ENCODE data around the gene SLC29A1. TPM values are rescaled to one million over a fixed set of nuclear protein-coding genes. Genes with fewer than 3 reads are reported as not detected.

Gene SLC29A1
- total and polyA plus RNA-seq, 9 of the 15 experiments (the other 6 are each of a cell fraction or from before 2014, with no cell fraction given): 18.9 to 170 (median 57.7) TPM

DNA sequence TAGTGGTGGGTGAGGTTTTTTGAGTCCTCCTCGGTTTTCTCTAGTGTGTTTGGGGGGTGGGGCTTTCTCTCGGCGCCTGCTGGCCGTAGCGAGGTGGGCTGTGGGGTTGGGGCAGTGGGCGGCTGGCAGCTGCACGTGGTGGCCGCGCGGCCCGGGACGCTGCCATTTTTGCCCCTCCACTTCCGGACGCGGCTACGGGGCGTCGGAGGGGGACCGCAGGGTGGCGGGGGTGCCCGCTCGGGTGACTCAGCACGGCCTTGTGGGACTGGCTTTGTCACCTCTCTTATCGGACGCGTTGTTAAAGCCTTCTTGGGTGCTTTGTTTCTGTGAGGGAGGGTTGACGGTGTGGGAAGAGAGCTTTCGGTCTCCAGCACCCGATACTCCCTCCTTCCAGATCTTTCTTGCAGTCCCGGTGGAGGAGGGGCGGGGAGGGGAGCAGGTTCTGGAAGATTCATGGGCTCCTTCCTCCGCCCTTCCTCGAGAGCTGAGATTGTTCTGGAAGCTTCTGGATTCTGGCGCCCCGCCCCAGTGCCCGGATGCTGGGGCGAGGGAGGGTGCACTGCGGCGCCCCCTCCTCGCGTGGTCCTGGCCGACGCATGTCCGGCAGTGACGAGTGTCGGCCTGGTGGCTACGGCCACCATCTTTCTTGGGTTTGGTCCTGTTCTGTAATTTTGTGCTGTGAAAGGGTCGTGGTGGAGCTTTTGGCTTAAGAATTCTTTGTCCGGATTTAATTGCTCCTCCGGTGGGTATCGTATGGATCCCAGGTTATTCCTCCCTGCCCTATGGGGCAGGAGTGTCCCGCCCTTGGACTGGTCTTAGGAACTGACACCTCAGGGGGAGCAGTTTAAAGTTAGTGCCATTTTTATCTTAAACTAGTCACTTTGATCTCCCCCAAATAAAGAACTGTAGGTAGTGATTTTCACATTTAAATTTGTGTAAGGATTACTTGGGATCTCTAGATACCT, 24.2 kb downstream of the SLC29A1 start (continued):
- TF ChIP-seq, protein P1, sequence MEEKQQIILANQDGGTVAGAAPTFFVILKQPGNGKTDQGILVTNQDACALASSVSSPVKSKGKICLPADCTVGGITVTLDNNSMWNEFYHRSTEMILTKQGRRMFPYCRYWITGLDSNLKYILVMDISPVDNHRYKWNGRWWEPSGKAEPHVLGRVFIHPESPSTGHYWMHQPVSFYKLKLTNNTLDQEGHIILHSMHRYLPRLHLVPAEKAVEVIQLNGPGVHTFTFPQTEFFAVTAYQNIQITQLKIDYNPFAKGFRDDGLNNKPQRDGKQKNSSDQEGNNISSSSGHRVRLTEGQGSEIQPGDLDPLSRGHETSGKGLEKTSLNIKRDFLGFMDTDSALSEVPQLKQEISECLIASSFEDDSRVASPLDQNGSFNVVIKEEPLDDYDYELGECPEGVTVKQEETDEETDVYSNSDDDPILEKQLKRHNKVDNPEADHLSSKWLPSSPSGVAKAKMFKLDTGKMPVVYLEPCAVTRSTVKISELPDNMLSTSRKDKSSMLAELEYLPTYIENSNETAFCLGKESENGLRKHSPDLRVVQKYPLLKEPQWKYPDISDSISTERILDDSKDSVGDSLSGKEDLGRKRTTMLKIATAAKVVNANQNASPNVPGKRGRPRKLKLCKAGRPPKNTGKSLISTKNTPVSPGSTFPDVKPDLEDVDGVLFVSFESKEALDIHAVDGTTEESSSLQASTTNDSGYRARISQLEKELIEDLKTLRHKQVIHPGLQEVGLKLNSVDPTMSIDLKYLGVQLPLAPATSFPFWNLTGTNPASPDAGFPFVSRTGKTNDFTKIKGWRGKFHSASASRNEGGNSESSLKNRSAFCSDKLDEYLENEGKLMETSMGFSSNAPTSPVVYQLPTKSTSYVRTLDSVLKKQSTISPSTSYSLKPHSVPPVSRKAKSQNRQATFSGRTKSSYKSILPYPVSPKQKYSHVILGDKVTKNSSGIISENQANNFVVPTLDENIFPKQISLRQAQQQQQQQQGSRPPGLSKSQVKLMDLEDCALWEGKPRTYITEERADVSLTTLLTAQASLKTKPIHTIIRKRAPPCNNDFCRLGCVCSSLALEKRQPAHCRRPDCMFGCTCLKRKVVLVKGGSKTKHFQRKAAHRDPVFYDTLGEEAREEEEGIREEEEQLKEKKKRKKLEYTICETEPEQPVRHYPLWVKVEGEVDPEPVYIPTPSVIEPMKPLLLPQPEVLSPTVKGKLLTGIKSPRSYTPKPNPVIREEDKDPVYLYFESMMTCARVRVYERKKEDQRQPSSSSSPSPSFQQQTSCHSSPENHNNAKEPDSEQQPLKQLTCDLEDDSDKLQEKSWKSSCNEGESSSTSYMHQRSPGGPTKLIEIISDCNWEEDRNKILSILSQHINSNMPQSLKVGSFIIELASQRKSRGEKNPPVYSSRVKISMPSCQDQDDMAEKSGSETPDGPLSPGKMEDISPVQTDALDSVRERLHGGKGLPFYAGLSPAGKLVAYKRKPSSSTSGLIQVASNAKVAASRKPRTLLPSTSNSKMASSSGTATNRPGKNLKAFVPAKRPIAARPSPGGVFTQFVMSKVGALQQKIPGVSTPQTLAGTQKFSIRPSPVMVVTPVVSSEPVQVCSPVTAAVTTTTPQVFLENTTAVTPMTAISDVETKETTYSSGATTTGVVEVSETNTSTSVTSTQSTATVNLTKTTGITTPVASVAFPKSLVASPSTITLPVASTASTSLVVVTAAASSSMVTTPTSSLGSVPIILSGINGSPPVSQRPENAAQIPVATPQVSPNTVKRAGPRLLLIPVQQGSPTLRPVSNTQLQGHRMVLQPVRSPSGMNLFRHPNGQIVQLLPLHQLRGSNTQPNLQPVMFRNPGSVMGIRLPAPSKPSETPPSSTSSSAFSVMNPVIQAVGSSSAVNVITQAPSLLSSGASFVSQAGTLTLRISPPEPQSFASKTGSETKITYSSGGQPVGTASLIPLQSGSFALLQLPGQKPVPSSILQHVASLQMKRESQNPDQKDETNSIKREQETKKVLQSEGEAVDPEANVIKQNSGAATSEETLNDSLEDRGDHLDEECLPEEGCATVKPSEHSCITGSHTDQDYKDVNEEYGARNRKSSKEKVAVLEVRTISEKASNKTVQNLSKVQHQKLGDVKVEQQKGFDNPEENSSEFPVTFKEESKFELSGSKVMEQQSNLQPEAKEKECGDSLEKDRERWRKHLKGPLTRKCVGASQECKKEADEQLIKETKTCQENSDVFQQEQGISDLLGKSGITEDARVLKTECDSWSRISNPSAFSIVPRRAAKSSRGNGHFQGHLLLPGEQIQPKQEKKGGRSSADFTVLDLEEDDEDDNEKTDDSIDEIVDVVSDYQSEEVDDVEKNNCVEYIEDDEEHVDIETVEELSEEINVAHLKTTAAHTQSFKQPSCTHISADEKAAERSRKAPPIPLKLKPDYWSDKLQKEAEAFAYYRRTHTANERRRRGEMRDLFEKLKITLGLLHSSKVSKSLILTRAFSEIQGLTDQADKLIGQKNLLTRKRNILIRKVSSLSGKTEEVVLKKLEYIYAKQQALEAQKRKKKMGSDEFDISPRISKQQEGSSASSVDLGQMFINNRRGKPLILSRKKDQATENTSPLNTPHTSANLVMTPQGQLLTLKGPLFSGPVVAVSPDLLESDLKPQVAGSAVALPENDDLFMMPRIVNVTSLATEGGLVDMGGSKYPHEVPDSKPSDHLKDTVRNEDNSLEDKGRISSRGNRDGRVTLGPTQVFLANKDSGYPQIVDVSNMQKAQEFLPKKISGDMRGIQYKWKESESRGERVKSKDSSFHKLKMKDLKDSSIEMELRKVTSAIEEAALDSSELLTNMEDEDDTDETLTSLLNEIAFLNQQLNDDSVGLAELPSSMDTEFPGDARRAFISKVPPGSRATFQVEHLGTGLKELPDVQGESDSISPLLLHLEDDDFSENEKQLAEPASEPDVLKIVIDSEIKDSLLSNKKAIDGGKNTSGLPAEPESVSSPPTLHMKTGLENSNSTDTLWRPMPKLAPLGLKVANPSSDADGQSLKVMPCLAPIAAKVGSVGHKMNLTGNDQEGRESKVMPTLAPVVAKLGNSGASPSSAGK (IDR thresholded peaks at IDR 0.05): peak; percentile 68
- 0 out of 2 replicates have a peak, but pooled peaks have one; percentile 9 for TF ChIP-seq ZNF75A (CRISPR knock-in tag; IDR thresholded peaks at IDR 0.05)
- TF ChIP-seq, protein P2, sequence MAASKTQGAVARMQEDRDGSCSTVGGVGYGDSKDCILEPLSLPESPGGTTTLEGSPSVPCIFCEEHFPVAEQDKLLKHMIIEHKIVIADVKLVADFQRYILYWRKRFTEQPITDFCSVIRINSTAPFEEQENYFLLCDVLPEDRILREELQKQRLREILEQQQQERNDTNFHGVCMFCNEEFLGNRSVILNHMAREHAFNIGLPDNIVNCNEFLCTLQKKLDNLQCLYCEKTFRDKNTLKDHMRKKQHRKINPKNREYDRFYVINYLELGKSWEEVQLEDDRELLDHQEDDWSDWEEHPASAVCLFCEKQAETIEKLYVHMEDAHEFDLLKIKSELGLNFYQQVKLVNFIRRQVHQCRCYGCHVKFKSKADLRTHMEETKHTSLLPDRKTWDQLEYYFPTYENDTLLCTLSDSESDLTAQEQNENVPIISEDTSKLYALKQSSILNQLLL (CRISPR knock-in tag; IDR thresholded peaks at IDR 0.05; ENCODE audit: borderline replicate concordance): no peak
- TF ChIP-seq HDGF (IDR thresholded peaks at IDR 0.05): no peak
- peak; percentile 67 for TF ChIP-seq RBBP5 (IDR thresholded peaks at IDR 0.05; ENCODE audit: borderline replicate concordance, insufficient read depth, low read length, poor library complexity, severe bottlenecking)
- TF ChIP-seq RHOXF2B (CRISPR knock-in tag; conservative IDR thresholded peaks at IDR 0.05): no peak
- TF ChIP-seq TCF7 (IDR thresholded peaks at IDR 0.05; ENCODE audit: borderline replicate concordance): no peak
- peak; percentile 62 to 98 for TF ChIP-seq SIN3A (IDR thresholded peaks at IDR 0.05; ENCODE audit: borderline replicate concordance in 2 of 2, control insufficient read depth in 1 of 2, low read depth in 2 of 2, low read length in 2 of 2)
- TF ChIP-seq FOXJ3 (CRISPR knock-in tag; IDR thresholded peaks at IDR 0.05): no peak
- no peak for TF ChIP-seq KAT2B (IDR thresholded peaks at IDR 0.05; ENCODE audit: low read depth, low read length)
- no peak for TF ChIP-seq STAT5A (IDR thresholded peaks at IDR 0.05; ENCODE audit: borderline replicate concordance, low read length)
- 0 out of 2 replicates have a peak, but pooled peaks have one; percentile 11 for TF ChIP-seq ATF1 (CRISPR knock-in tag; IDR thresholded peaks at IDR 0.05)
- TF ChIP-seq ATF1 (tag; IDR thresholded peaks at IDR 0.05): no peak; the same call in 1 of the 2 replicates
- peak; percentile 12 for TF ChIP-seq ZNF146 (CRISPR knock-in tag; IDR thresholded peaks at IDR 0.05; ENCODE audit: unreplicated experiment)
